GF-D8 (cell line): ENCODE data around the gene ATP8B4.

ENCODE experiments used
- DNase-seq: peaks from one replicate; lab custom pipeline; 2025; lab: John Stamatoyannopoulos, UW

Gene ATP8B4

DNA sequence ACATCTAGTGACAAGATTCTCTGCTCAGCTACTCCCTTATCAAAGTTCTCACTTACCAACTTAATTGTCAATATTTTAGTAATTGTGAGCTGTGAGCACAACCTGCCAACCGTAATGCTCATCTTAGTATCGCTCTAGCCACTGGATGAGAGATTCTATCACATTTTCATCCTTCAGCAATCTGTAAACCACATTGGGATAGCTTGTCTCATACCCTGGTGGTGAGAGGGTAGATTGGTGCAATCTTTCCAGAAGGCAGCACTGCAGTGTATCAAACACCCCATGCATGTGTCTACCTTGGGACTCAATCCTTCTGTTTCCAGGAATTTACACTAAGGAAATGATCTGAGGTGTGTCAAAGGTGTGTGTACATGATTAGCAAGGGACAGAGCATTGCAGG lies 18.9 kb upstream of the ATP8B4 start:
- DNase-seq, result no peak

DNA sequence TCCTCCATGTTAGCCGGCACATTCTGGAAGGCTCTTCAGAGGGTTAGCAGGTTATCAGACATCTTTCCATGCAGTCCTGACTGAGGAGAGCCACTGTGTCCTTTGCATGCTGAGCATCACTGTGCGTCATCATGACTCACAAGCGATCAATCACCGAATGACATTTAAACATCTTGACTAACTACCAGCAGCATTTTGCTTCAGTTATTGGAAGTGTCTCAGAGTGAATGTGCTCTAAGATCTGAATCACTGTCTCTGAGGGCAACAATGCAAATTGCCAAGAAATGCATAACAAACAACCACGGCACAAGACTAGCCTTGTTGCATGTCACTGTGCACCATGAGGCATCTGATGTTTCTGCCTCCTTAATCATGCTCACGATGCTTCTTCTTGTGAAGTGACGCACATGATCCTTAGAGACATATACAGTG lies 18.3 kb upstream of the ATP8B4 start:
- no peak for DNase-seq

DNA sequence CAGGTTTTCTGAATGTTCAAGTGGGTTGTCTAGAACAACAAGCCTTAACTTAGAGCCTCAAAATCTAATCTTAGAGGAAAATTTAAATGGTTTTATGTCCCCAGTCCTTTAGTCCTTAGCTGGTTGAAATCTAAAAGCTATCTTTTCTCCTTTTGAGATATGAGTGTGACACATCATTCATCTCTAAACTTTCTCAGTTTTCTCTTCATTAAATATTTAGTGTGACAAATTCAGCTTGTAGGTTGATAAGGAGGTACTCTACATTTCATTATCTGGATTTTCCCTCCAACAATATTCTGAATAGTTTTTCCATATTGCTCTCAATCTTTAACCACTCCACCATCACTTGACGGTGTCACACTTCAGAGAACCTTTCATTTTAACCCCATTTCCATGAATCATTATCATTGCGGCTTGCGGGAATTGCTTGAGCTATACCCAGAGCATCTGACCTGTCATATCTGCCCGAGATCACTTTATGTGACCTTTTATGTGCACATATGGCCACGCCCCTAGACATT lies 16.1 kb upstream of the ATP8B4 start:
- DNase-seq, result no peak

DNA sequence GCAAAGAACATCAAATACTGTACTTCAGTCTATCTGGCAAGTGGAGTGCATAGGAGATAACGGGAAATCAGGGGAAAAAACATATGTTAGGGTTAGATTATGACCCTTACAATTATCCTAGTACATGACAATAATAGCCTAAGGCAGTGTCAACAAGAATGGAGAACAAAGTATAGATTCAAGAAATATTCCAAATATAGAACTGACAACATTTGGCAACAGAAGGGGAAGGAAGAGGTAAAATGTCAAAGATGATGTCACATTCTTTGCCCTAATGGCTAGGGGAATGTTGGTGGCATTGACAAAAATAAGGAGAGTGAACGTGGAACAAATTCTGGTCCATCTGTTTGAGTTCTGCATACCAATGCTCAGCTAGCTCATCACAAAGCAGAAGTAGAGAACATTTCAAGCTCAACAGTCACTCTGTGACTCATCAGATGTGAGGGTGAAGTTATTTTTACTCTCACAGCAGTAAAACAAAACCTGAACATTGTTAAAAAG lies 15.5 kb upstream of the ATP8B4 start:
- DNase-seq, result peak; percentile 23

DNA sequence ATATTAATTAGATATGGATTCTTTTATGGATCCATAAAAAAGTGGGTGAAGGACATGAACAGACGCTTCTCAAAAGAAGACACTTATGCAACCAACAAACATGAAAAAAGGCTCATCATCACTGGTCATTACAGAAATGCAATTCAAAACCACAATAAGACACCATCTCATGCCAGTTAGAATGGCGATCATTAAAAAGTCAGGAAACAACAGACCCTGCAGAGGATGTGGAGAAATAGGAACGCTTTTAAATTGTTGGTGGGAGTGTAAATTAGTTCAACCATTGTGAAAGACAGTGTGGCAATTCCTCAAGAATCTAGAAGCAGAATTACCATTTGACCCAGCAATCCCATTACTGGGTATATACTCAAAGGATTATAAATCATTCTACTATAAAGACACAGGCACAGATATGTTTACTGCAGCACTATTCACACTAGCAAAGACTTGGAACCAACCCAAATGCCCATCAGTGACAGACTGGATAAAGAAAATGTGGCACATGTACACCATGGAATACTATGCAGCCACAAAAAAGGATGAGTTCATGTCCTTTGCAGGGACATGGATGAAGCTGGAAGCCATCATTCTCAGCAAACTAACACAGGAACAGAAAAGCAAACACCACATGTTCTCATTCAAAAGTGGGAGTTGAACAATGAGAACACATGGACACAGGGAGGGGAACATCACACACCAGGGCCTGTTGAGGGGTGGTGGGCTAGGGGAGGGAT lies 13.4 kb upstream of the ATP8B4 start:
- peak; percentile 66 for DNase-seq

DNA sequence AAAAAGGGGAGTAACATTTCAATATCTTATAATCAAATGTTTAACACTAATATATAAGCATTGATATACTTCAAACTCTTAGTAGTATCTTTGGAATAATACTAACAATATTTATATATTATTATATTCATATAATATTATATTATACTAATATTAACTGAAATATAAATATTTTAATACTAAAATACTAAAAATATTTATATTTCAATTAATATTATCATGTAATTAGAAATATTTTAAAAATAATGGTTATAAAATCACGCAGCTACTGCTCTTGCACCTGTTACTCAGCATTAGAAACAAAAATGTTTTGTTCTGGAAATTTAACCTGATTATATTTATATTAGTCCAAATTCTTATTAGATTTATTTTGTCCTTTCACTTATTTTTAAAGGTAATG lies 12.6 kb upstream of the ATP8B4 start:
- DNase-seq, result no peak

DNA sequence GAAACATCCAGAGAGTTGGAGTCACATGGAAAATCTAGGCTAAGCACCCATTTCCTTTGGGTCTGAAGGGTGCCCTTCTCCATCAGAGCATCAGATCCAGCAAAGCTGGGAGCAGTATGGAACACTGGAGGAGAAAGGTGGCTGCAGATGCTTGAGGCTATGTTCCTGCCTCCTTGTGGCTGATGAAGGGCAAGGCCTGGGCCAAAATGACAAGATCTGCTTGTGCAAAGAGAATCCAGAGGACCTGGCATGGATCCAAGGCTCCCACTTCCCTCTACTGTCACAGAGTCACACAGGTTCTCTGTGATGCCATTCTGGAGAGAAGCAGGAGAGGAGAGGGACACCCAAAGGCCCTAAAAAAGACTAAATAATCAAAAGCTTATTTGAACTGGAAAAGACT lies 9.2 kb upstream of the ATP8B4 start:
- DNase-seq, result peak; percentile 51

DNA sequence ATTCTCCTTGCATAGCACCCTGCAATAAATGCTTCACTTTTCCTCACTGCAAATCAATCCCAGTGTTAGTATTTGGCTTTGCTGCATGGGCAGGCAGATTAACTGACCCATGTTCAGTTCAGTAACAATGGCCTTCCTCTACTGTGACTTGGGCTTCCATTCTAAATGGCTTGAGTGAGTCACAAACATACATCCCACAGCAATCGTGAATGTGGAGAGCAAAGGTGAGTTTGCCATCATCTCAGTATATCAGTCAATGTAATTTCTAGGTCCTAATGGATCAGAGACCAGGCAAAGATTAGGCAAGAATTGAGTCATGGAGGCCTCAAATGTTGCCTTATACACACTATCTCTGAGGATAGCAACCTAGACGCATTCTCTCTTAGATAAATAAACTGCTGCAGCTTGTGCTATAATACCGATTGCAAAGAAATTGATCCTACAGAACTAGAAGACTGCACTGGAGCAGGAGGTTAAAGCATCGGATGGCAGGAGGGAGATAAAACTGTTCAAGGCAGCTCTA lies 8.3 kb upstream of the ATP8B4 start:
- DNase-seq, result no peak

DNA sequence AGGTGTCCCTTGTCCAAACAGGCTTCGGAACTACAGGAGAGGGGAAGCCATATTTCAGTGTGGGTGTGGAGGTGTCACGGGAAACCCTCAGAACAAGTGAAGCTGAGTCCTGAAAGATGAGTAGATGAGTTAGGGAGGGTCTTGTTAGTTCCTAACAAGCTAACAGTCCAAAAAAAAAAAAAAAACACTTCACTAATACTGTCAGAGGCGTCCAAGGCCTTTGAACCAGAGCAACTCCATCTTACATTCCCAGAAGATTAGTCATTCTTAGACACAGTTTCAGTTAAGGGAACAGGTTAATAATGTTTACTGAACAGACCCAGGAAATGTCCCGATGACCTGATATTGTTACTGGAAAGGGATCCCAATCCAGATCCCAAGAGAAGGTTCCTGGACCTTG lies 7.0 kb upstream of the ATP8B4 start:
- no peak for DNase-seq

DNA sequence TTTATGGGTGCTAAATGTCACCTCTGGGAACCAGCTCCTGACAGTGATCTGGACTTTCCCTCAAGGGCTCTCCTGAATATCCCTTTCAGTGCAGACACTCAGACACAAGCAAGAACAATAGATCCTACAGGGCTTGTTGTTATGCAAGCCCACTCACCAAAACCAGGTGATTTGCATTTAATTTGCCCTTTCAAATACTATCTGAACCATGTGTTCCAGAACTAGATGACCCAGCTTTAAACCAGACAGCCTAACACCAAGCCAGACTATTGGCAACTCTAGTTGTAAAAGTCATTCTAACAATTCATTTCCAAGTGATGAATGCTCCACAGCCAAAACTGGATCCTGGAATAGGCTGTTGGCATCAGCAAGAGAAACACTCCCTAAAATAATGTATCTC lies 5.6 kb upstream of the ATP8B4 start:
- no peak for DNase-seq

GRCh38 chr15:50123861-50124557 lies 5.0 kb upstream of the ATP8B4 start:
- DNase-seq, result no peak

DNA sequence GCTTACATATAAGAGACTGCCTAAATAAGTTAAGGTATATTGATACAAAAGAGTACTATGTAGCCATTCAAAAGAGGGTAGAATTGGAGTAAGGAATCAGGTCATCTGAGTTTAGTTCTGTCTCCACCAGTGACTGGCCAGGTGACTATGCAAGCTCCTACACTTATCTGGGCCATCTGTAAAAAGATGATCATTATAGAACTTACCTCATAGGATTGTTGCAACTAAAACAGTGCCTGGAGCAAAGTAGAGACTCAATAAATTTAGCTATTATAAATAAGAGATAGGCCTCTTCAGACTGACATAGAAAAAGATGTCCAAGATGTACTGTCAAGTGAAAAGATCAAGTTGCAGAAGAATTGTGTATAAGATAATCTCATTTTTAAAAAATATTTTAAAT lies 1.7 kb upstream of the ATP8B4 start:
- DNase-seq, result no peak

DNA sequence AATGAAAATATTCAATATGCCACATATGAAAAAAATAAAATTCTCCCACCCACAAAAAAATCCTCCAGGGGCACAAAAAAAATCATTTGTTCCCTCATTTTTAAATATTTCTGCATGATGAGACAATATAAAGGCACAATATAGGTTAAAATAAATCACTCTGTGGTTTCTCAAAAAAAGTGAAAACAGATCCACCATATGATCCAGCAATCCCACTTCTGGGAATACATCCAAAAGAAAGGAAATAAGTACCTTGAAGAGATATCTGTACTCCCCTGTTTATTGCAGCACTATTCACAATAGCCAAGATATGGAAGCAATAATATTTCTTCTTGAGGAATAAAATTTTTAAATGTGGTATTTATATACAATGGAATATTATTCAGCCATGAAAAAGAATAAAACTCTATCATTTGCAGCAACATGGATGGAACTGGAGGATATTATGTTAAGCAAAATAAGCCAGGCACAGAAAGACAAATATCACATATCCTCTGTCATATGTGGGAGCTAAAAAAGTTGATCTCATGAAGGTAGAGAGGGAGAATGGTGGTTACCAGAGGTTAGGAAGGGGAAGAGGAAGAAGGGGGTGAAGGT lies 1.5 kb downstream of the ATP8B4 start:
- no peak for DNase-seq

DNA sequence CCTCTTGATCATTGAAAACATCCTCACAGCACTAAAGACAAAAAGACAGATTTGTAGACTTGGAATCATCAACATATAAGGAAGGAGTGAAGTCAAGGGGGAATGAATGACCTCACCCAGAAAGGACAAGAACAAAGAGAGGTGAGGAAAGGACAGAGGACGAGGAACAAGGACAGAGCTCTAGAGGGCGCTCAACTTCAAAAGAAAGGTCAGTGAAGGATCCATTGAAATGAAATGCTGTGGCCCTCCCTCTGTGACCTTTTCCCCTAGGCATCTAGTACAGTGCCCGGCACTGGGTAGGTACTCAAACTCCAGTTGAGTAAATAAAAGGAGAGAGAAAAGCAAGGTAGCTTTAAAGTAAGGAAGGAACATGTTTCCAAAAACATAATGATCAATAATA lies 2.6 kb downstream of the ATP8B4 start:
- DNase-seq, result peak; percentile 45

DNA sequence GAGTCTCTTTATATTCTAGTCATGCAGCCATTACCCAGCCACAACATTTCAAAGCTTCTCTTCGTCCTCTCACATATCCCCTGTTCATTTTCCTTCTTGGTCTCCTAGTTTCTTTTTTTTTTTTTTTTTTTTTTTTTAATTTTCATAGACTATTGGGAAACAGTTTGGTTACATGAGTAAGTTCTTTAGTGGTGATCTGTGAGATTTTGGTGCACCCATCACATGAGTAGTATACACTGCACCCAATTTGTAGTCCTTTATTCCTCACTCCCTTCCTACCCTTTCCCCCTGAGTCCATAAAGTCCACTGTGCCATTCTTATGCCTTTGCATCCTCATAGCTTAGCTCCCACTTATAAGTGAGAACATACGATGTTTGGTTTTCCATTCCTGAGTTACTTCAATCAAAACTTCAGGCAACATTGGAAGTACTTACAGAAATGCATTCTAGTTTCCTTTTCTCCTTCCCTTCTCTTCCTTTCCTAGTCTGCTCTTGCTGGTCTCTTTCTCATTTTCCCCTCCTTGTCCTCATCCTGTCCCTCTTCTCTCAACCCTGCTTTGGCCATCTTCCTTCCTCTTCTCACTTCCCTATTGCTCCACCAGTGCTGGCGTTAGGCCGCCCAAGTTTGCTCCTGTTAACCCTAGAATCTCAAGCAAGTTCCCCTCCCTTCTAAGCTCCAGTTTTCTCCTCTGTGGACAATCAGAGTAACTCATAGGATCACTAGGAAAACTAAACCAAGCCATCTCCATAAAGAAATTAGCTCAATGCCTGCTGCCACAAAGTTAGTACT lies 4.8 kb downstream of the ATP8B4 start:
- peak; percentile 68 for DNase-seq

- DNase-seq, result no peak
These were observed 5.9 kb downstream of the ATP8B4 start for GRCh38 chr15:50113187-50113505.

DNA sequence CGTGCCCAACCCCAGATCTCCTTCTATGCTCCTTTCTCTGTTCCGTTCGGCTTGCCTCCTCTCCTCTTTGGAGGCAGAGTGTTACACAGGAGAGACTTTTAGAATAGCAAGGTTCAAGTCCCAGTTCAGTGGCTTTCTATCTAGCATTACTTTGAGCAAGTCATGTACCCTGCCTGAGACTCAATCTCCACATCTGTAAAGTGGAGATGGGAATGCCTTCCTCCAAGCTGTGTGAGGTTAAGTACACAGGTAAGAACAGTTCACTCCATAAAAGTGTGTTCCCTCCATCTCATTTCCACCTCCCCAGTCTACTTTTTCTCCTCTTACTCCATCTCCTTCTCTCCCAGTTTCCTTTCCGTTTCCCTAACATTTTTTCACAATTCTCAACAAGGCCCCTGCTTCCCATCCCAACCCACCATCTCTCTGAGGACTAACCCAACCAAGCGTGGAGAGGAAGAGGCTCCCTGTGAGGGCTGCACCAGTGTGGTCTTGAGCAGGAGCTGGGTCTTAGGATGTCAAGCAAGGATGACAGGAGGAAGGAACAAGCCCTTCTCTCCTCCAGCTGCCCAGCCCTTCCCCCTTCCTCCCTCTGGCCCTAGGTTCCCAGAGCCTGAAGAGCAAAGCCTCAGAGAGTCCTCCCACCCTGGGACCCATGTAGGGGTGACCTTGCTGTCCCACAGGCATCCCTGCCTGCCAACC lies 6.4 kb downstream of the ATP8B4 start:
- no peak for DNase-seq

DNA sequence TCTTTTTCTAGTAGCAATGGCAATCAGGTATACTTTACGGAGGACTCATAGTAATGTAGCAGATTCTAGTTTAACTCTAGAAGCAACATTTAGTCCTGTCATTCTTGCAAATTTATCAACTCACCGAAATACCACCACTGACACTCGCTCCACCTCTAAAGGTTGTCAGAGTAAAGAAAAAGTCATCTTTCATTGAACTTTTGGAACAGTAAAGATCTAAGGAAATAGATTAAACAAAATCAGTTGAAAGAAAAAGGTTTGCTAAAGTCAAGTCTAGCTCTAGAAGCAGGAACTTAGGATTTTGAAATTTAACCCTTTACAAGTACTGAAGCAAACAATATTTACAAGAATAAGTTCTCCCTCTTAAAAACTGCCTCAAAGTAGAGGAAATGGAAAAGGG lies 8.7 kb downstream of the ATP8B4 start:
- peak; percentile 23 for DNase-seq

GRCh38 chr15:50109076-50109987 lies 9.7 kb downstream of the ATP8B4 start:
- DNase-seq, result no peak

DNA sequence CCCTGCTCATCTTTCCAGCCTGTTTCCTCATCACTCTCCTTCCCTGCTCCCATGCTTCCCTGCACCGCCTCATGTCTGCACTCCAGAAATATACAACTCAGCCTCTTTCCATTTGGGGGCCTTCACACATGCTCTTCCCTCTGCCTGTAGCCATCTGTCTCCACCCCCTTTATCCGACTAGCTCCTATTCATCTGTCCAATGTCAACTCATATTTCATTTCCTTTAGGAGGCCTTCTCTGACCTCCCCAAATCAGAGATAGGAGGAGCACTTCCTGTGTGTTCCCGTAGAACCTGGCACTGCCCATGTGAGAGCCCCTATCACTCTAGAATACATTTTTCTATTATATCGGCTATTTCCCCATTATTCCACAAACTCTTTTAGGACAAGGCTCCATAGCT lies 10.6 kb downstream of the ATP8B4 start:
- DNase-seq, result no peak
